PFSK-1 (cell line): ENCODE measurements around the gene CSNK1G3.

Experiments used
- FOXP2 ChIP-seq: optimal IDR thresholded peaks from 2 replicates; pipeline ENCODE3; 2011; ENCODE audit warnings: borderline replicate concordance, control low read depth, inconsistent platforms; ENCODE audit not compliant: insufficient read depth; ENCODE audit errors: extremely low read length, extremely low read depth
- POLR2AphosphoS5 ChIP-seq: IDR thresholded peaks from 2 replicates; pipeline ENCODE4 v1.6.1; 2012; ENCODE audit warnings: low read depth, mild to moderate bottlenecking, control low read depth, low read length, moderate library complexity
- REST ChIP-seq, 2 experiments: IDR thresholded peaks; 2 replicates each; pipeline versions ENCODE4 v1.6.1 to v1.8.0; 2011 to 2012; ENCODE audit warnings: low read depth in 2 of 2, low read length in 2 of 2, control low read depth in 1 of 2, inconsistent platforms in 1 of 2, mild to moderate bottlenecking in 1 of 2, moderate library complexity in 1 of 2; ENCODE audit not compliant: insufficient read depth in 1 of 2
- SIN3A ChIP-seq: IDR thresholded peaks from 2 replicates; pipeline ENCODE4 v1.6.1; 2012; ENCODE audit warnings: mild to moderate bottlenecking, low read length, moderate library complexity, borderline replicate concordance; ENCODE audit not compliant: insufficient read depth
- TAF1 ChIP-seq: IDR thresholded peaks from 2 replicates; pipeline ENCODE4 v1.6.1; 2012; ENCODE audit warnings: low read length, control low read depth, borderline replicate concordance; ENCODE audit not compliant: insufficient read depth

GRCh38 chr5:123611406-123611709 is 99.4 kb downstream of the CSNK1G3 start:
- TF ChIP-seq TAF1 (no peak), POLR2AphosphoS5 (no peak), REST (IDR thresholded peaks at IDR 0.05; ENCODE audit: insufficient read depth in 1 of 2, low read depth in 2 of 2, low read length in 2 of 2) (no peak), SIN3A (no peak), FOXP2 (no peak)
